ENCODE results near the gene RGS11. TPM values are rescaled to one million over a fixed set of nuclear protein-coding genes. Genes with fewer than 3 reads are reported as not detected.

Gene RGS11
- total RNA-seq, 1 donor from 2014 or later: 0.52 TPM

Other genes starting within 250 kb of the RGS11 start
- gene POLR3K, start 222.3 kb downstream of the RGS11 start, total RNA-seq: 4.2 TPM
- 16.2 TPM for gene SNRNP25, start 222.1 kb downstream of the RGS11 start, total RNA-seq
- 19.8 TPM for gene RHBDF1, start 203.3 kb downstream of the RGS11 start, total RNA-seq
- 72.0 TPM for gene MPG, start 197.7 kb downstream of the RGS11 start, total RNA-seq
- 12.5 TPM for gene NPRL3, start 137.3 kb downstream of the RGS11 start, total RNA-seq
- 1.0 TPM for gene HBZ, start 123.3 kb downstream of the RGS11 start, total RNA-seq
- gene HBM, start 110.0 kb downstream of the RGS11 start, total RNA-seq: 151 TPM
- gene HBA2, start 103.1 kb downstream of the RGS11 start, total RNA-seq: 5,761 TPM
- 2,922 TPM for gene HBA1, start 99.3 kb downstream of the RGS11 start, total RNA-seq
- gene HBQ1, start 95.5 kb downstream of the RGS11 start, total RNA-seq: 14.1 TPM
- gene LUC7L, start 46.5 kb downstream of the RGS11 start, total RNA-seq: 38.1 TPM
- 23.5 TPM for gene FAM234A, start 41.1 kb downstream of the RGS11 start, total RNA-seq
- gene ARHGDIG, start 4.6 kb upstream of the RGS11 start, total RNA-seq: 1.0 TPM
- gene PDIA2, start 7.2 kb upstream of the RGS11 start, total RNA-seq: under 0.01 TPM
- gene AXIN1, start 76.8 kb upstream of the RGS11 start, total RNA-seq: 8.9 TPM
- 43.3 TPM for gene MRPL28, start 94.6 kb upstream of the RGS11 start, total RNA-seq
- 11.0 TPM for gene PGAP6, start 106.0 kb upstream of the RGS11 start, total RNA-seq
- 21.4 TPM for gene NME4, start 121.3 kb upstream of the RGS11 start, total RNA-seq
- 2.6 TPM for gene DECR2, start 125.9 kb upstream of the RGS11 start, total RNA-seq
- 5.2 TPM for gene RAB11FIP3, start 149.7 kb upstream of the RGS11 start, total RNA-seq

Data from skeletal muscle tissue (tissue), 1 donor.